ENCODE results near the gene PLCB1.

DNA sequence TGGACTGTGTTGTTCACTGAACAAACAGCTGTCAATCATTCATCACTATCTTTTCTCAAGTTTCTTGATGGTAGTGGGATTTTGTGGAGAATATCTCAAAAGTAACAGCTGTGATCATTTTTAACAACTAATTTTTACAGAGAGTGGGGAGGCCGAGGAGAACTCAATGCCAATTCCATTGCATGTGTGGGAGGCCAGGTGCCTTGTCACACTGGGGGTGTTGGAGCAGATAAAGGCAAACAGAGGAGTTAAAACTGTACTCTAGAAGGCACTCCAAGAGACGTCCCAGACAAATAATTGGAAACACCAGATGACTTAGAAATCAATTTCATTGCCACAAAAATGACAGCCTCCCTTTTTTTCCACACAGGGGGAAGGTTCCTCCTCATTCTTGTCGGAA is 669.6 kb downstream of the PLCB1 start:
- TF ChIP-seq, protein P1, sequence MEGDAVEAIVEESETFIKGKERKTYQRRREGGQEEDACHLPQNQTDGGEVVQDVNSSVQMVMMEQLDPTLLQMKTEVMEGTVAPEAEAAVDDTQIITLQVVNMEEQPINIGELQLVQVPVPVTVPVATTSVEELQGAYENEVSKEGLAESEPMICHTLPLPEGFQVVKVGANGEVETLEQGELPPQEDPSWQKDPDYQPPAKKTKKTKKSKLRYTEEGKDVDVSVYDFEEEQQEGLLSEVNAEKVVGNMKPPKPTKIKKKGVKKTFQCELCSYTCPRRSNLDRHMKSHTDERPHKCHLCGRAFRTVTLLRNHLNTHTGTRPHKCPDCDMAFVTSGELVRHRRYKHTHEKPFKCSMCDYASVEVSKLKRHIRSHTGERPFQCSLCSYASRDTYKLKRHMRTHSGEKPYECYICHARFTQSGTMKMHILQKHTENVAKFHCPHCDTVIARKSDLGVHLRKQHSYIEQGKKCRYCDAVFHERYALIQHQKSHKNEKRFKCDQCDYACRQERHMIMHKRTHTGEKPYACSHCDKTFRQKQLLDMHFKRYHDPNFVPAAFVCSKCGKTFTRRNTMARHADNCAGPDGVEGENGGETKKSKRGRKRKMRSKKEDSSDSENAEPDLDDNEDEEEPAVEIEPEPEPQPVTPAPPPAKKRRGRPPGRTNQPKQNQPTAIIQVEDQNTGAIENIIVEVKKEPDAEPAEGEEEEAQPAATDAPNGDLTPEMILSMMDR (IDR thresholded peaks at IDR 0.05) = no peak
- TF ChIP-seq POLR2A (IDR thresholded peaks at IDR 0.05) = no peak
- TF ChIP-seq POLR2AphosphoS5 (IDR thresholded peaks at IDR 0.05) = no peak

All from breast epithelium (tissue), 3 donors.